ENCODE results near the gene PSMG4. TPM values are rescaled to one million over a fixed set of nuclear protein-coding genes. Genes with fewer than 3 reads are reported as not detected.

Gene PSMG4
- total RNA-seq, 2 experiments from 2014 or later, result 12.3 to 12.8 TPM

DNA sequence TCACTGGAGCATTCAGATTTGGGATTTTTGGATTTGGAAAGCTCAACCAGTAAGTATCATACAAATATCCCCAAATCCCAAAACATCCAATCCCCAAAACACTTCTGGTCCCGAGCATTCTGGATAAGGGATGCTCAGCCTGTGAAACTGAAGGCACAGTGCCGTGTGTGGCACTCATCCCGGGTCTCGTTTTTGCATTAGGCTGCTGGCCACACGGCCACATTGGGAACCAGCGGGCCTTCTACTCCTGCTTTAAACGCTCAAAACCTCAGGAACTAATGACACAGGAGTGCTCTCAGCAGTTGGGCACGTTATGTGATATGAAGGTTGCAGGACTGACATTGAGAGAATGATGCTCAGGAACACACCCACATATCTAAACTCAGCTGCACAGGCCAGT, 35.6 kb downstream of the PSMG4 start:
- Mint-ChIP-seq H3K4me1 (ENCODE audit: low read depth) (no peaks in the 10 kb centered on the region), H3K9me3 (no peaks in the 10 kb centered on the region), H3K4me3 (no peak overlapping the region), H3K36me3 (ENCODE audit: low read depth) (no peaks in the 10 kb centered on the region), H3K27me3 (no peaks in the 10 kb centered on the region), H3K27ac (no peak overlapping the region)
- intact Hi-C loops (cut with DNase I, micrococcal nuclease), result no loop called here
- CTCF ChIA-PET, result no interaction called here
- Histone ChIP-seq H3K27ac (ENCODE audit: low read depth in 1 of 2, low read length in 2 of 2) (no peak overlapping the region), H3K4me1 (ENCODE audit: insufficient read depth, low read length) (no peaks in the 10 kb centered on the region), H3K4me3 (ENCODE audit: low read length) (no peak overlapping the region), H3K36me3 (ENCODE audit: insufficient read depth, low read length) (no peaks in the 10 kb centered on the region), H3K27me3 (ENCODE audit: control insufficient read depth in 1 of 2, insufficient read depth in 2 of 2, low read length in 2 of 2) (no peaks in the 10 kb centered on the region), H3K9me3 (ENCODE audit: control insufficient read depth in 1 of 2, insufficient read depth in 1 of 2, low read length in 2 of 2) (no peaks in the 10 kb centered on the region)
- no peak for ATAC-seq (ENCODE audit: poor library complexity)
- POLR2A ChIA-PET, result no interaction called here
- DNase-seq, result no peak
- TF ChIP-seq, protein P1, sequence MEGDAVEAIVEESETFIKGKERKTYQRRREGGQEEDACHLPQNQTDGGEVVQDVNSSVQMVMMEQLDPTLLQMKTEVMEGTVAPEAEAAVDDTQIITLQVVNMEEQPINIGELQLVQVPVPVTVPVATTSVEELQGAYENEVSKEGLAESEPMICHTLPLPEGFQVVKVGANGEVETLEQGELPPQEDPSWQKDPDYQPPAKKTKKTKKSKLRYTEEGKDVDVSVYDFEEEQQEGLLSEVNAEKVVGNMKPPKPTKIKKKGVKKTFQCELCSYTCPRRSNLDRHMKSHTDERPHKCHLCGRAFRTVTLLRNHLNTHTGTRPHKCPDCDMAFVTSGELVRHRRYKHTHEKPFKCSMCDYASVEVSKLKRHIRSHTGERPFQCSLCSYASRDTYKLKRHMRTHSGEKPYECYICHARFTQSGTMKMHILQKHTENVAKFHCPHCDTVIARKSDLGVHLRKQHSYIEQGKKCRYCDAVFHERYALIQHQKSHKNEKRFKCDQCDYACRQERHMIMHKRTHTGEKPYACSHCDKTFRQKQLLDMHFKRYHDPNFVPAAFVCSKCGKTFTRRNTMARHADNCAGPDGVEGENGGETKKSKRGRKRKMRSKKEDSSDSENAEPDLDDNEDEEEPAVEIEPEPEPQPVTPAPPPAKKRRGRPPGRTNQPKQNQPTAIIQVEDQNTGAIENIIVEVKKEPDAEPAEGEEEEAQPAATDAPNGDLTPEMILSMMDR (IDR thresholded peaks at IDR 0.05), result no peak

- Histone ChIP-seq H3K27ac (ENCODE audit: low read depth in 1 of 2, low read length in 2 of 2) (no peak overlapping the region), H3K4me3 (ENCODE audit: low read length) (no peak overlapping the region), H3K4me1 (ENCODE audit: insufficient read depth, low read length) (no peaks in the 10 kb centered on the region), H3K27me3 (ENCODE audit: control insufficient read depth in 1 of 2, insufficient read depth in 2 of 2, low read length in 2 of 2) (no peaks in the 10 kb centered on the region), H3K9me3 (ENCODE audit: control insufficient read depth in 1 of 2, insufficient read depth in 1 of 2, low read length in 2 of 2) (no peaks in the 10 kb centered on the region), H3K36me3 (ENCODE audit: insufficient read depth, low read length) (no peaks in the 10 kb centered on the region)
- Mint-ChIP-seq H3K36me3 (ENCODE audit: low read depth) (no peaks in the 10 kb centered on the region), H3K27me3 (no peaks in the 10 kb centered on the region), H3K4me3 (no peak overlapping the region), H3K9me3 (no peaks in the 10 kb centered on the region), H3K4me1 (ENCODE audit: low read depth) (no peaks in the 10 kb centered on the region), H3K27ac (no peak overlapping the region)
- intact Hi-C loops (cut with DNase I, micrococcal nuclease), result no loop called here
- ATAC-seq (ENCODE audit: poor library complexity) (no peak), DNase-seq (peak in 1 of 14 experiments; percentile 25)
- TF ChIP-seq, protein P1 (IDR thresholded peaks at IDR 0.05), result no peak
- CTCF ChIA-PET, result no interaction called here
- POLR2A ChIA-PET, result no interaction called here
Measured at GRCh38 chr6:3294921-3295871, 36.4 kb downstream of the PSMG4 start.

GRCh38 chr6:3296078-3296477, 37.3 kb downstream of the PSMG4 start:
- H3K9me3 Mint-ChIP-seq, result no peaks in the 10 kb centered on the region
- H3K4me3 Mint-ChIP-seq, result no peak overlapping the region
- TF ChIP-seq, protein P1 (IDR thresholded peaks at IDR 0.05), result no peak
- Histone ChIP-seq H3K4me1 (ENCODE audit: insufficient read depth, low read length) (no peaks in the 10 kb centered on the region), H3K27ac (ENCODE audit: low read depth in 1 of 2, low read length in 2 of 2) (no peak overlapping the region), H3K27me3 (ENCODE audit: control insufficient read depth in 1 of 2, insufficient read depth in 2 of 2, low read length in 2 of 2) (no peaks in the 10 kb centered on the region), H3K4me3 (ENCODE audit: low read length) (no peak overlapping the region), H3K9me3 (ENCODE audit: control insufficient read depth in 1 of 2, insufficient read depth in 1 of 2, low read length in 2 of 2) (no peaks in the 10 kb centered on the region), H3K36me3 (ENCODE audit: insufficient read depth, low read length) (no peaks in the 10 kb centered on the region)
- no peaks in the 10 kb centered on the region for H3K36me3 Mint-ChIP-seq (ENCODE audit: low read depth)
- ATAC-seq (ENCODE audit: poor library complexity) (no peak), DNase-seq (peak in 1 of 14 experiments; percentile 2)
- no peaks in the 10 kb centered on the region for H3K4me1 Mint-ChIP-seq (ENCODE audit: low read depth)
- intact Hi-C loops (cut with DNase I, micrococcal nuclease), result no loop called here
- POLR2A ChIA-PET, result no interaction called here
- CTCF ChIA-PET, result no interaction called here
- no peak overlapping the region for H3K27ac Mint-ChIP-seq
- no peaks in the 10 kb centered on the region for H3K27me3 Mint-ChIP-seq
